Upper lobe of left lung (tissue), 4 donors: ENCODE measurements around the gene KLHL28.

Experiments used
- EP300 ChIP-seq, 4 donors: sonication (generic); formaldehyde crosslinking; IDR thresholded peaks; one replicate each; pipeline ENCODE4 v1.5.1; 2017; ENCODE audit warnings: antibody characterized with exemption in 4 of 4, control low read depth in 2 of 4
- POLR2A ChIP-seq, 4 donors: fragments of 450-650 bp; IDR thresholded peaks; one replicate each; pipeline ENCODE4 v1.5.1; 2016 to 2017; ENCODE audit warnings: antibody characterized with exemption in 4 of 4, mild to moderate bottlenecking in 2 of 4
- POLR2AphosphoS5 ChIP-seq, 2 donors: sonication (generic); formaldehyde crosslinking; IDR thresholded peaks; one replicate each; pipeline ENCODE4 v1.5.1; 2017; ENCODE audit warnings: antibody characterized with exemption in 2 of 2
- TF ChIP-seq, protein P1 (sequence below), 6 experiments: fragments of 450-650 bp in 4 of 6; fragments of 200-600 bp in 2 of 6; sonication (generic) in 2 of 6; IDR thresholded peaks; one replicate each; pipeline ENCODE4 v1.5.1; 2016 to 2019; ENCODE audit warnings: antibody characterized with exemption in 6 of 6

DNA sequence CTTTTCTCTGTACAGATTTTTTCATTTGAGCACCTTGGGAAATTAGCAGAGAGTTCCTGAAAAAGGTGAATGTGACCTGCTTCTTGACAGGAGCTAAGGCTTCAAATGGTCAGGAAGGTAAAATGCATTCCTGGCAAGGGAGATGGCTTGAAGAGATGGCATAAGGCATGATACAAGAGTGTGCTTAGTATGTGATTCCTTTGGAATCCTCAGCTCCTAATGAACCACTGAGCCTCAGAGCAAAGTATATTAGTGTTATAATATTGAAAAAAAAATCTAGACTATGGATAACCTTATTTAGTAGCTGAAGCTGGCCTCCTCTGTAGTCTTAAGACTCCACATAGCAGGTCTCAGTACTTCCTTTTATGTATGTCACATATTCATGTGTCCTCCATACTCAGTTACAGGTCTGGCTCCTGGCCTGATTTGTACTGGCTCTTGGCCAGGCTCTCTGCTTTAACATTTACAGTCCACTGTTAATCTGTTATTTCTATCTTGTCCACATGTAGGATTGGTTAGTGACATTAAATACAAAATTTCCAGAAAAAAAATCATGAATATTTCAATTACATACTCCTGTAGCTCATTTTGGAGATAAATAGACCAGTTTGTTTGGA is 18.1 kb upstream of the KLHL28 start:
- TF ChIP-seq, protein P1, sequence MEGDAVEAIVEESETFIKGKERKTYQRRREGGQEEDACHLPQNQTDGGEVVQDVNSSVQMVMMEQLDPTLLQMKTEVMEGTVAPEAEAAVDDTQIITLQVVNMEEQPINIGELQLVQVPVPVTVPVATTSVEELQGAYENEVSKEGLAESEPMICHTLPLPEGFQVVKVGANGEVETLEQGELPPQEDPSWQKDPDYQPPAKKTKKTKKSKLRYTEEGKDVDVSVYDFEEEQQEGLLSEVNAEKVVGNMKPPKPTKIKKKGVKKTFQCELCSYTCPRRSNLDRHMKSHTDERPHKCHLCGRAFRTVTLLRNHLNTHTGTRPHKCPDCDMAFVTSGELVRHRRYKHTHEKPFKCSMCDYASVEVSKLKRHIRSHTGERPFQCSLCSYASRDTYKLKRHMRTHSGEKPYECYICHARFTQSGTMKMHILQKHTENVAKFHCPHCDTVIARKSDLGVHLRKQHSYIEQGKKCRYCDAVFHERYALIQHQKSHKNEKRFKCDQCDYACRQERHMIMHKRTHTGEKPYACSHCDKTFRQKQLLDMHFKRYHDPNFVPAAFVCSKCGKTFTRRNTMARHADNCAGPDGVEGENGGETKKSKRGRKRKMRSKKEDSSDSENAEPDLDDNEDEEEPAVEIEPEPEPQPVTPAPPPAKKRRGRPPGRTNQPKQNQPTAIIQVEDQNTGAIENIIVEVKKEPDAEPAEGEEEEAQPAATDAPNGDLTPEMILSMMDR (IDR thresholded peaks at IDR 0.05) = no peak
- no peak for TF ChIP-seq POLR2AphosphoS5 (IDR thresholded peaks at IDR 0.05)
- no peak for TF ChIP-seq EP300 (IDR thresholded peaks at IDR 0.05)
- TF ChIP-seq POLR2A (IDR thresholded peaks at IDR 0.05) = no peak
